ENCODE measurements around the gene NAA35.

- TF ChIP-seq EZH2 (IDR thresholded peaks at IDR 0.05; ENCODE audit: low read depth) (no peak), CTCF (conservative IDR thresholded peaks at IDR 0.05) (no peak)
Observed at GRCh38 chr9:86027767-86028166, 86.8 kb downstream of the NAA35 start.
